ENCODE data around the gene SNX21. TPM values are rescaled to one million over a fixed set of nuclear protein-coding genes. Genes with fewer than 3 reads are reported as not detected.
A peak's percentile ranks its signal among the peaks of the same experiment; 100 is the strongest.
"Not testable (repeated sequence)": the region's sequence is repeated elsewhere in the genome, so short reads cannot be mapped to it uniquely, and the experiment has no call there.

Gene SNX21, protein sequence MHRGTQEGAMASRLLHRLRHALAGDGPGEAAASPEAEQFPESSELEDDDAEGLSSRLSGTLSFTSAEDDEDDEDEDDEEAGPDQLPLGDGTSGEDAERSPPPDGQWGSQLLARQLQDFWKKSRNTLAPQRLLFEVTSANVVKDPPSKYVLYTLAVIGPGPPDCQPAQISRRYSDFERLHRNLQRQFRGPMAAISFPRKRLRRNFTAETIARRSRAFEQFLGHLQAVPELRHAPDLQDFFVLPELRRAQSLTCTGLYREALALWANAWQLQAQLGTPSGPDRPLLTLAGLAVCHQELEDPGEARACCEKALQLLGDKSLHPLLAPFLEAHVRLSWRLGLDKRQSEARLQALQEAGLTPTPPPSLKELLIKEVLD
- 10 to 100 TPM; 54.0 to 78.5 (median 63.5) TPM for total RNA-seq

DNA sequence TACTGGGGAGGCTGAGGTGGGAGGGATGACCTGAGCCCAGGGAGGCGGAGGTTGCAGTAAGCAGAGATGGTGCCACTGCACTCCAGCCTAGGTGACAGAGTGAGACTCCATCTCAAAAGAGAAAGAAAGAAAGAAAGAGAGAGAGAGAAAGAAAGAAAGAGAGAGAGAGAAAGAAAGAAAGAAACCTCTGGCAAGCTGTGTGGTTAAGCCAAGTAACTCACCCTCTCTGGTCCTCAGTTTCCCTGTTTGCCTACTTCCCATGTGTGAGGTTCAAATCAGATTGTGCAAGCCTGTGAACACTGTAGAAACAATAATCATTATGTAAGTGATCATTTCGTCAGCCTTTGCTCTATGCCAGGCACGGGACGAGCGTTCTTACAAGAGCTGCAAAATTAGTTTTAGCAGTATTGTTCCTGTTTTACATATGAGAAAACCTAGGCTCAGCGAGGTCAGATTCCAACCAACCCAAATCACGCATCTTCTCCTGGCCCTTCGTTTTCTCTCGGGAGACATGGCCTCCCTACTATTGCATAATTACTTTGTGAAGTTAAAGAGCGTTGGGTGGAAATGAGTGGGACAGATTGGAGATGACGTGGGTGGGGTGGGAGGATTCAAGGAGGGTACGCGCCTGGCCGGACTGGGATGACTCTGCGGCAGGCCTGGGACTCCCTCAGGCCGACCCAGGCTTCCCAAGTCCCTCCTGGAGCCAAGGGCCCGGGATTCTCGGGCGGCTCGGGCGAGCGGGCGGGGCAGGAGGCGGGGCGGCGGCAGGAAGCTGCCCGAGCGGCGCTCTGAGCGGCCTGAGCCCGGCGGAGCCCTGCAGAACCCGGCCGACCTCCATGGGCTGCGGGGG is at the start of gene SNX21:
TSS of gene SNX21 (plus strand) at position 770 of the 853 bp plus-strand sequence. CDS start 121 bp downstream, outside the sequence.
- TF ChIP-seq EP300 (IDR thresholded peaks at IDR 0.05) (no peak), POLR2AphosphoS5 (IDR thresholded peaks at IDR 0.05) (peak; percentile 71 to 74), POLR2A (IDR thresholded peaks at IDR 0.05; ENCODE audit: low read depth) (peak; percentile 24)
- TF ChIP-seq, protein P1, sequence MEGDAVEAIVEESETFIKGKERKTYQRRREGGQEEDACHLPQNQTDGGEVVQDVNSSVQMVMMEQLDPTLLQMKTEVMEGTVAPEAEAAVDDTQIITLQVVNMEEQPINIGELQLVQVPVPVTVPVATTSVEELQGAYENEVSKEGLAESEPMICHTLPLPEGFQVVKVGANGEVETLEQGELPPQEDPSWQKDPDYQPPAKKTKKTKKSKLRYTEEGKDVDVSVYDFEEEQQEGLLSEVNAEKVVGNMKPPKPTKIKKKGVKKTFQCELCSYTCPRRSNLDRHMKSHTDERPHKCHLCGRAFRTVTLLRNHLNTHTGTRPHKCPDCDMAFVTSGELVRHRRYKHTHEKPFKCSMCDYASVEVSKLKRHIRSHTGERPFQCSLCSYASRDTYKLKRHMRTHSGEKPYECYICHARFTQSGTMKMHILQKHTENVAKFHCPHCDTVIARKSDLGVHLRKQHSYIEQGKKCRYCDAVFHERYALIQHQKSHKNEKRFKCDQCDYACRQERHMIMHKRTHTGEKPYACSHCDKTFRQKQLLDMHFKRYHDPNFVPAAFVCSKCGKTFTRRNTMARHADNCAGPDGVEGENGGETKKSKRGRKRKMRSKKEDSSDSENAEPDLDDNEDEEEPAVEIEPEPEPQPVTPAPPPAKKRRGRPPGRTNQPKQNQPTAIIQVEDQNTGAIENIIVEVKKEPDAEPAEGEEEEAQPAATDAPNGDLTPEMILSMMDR (IDR thresholded peaks at IDR 0.05) = no peak
- DNase-seq (ENCODE audit: extremely low spot score) = peak; percentile 97
- peaks cover 35 to 59% (median 50%) of the 10 kb centered on the region in 4 donors for H3K4me1 ChIP-seq
- peaks cover 0 to 2% (median 0%) of the 10 kb centered on the region in 4 donors for H3K9me3 ChIP-seq
- H3K27me3 ChIP-seq = no peaks in the 10 kb centered on the region
- intact Hi-C loops (cut with DNase I) = no loop called here
- peak within 1 kb of the TSS; percentile 73 to 95 (median 80) for H3K4me3 ChIP-seq
- 6% methylated on average over 16 of the region's 35 CpGs for WGBS
- peaks cover 0 to 17% (median 8%) of the 10 kb centered on the region in 4 donors for H3K36me3 ChIP-seq
- H3K27ac ChIP-seq (replicated peaks in 1 of 4) = peak within 1 kb of the TSS; percentile 96 to 100 (median 97)

DNA sequence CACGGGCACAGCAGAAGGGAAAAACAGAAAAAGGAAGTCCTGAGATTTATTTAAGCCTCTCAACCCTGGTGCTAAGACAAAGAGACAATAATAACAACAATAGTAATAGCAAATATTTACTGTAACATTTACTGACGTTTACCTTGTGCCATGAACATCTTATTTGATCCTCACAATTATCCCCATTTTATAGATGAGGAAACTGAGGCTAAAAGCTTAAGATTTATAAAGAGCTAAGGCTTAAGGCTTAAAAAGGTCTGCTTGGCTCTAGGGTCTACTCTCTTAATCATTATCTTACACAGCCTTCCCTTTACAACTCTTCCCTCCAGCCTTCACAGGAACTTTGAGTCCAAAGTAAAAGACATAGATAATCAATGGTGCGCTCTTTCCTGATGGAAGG is 45.2 kb upstream of the SNX21 start:
- WGBS = 72% methylated on average over 3 of the region's 3 CpGs
- no peak for DNase-seq (ENCODE audit: extremely low spot score)
- H3K4me1 ChIP-seq = peaks cover 12 to 31% (median 25%) of the 10 kb centered on the region in 4 donors
- H3K27ac ChIP-seq (replicated peaks in 1 of 4) = no peak overlapping the region
- intact Hi-C loops (cut with DNase I) = no loop called here
- no peak for TF ChIP-seq EP300 (IDR thresholded peaks at IDR 0.05)
- H3K9me3 ChIP-seq = no peaks in the 10 kb centered on the region
- H3K36me3 ChIP-seq = peaks cover 0 to 1% (median 0%) of the 10 kb centered on the region in 4 donors
- no peaks in the 10 kb centered on the region for H3K27me3 ChIP-seq
- no peak overlapping the region for H3K4me3 ChIP-seq

DNA sequence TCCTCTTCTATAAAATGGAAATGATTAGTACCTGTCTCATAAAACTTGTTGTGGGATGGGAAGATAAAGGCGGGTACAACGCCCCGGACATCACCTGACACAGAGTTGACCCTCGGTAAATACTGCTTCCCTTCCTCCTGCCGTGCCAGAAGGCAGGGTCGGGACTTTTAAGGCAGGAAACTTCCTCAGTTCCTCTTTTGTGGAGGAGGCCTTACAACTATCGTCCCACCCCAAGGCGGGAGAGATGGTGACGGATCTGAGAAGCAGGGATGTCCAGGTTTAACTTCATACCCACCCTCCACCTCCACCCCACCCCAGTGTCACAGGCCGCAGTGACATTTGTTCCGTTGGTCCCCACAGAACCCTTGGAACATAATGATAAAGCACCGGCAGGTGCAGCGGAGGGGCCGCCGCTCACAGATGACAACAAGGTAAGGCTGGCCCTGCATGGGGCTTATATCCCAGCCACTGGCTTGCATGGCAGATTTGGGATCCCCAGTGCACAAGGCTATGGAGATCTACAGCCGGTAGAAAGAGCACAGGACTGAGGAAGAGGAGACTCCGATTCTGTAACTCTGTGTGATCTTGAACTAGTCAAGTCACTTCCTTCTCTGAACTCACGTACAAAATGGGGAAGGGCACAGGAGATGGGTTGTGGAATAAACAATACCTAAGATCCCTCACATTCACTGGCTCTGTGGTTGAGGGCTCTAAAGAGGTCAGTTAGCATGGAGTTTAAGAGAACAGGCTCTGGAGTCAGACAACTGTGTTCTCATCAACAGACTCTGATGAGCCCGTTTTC is 41.1 kb upstream of the SNX21 start:
- Histone ChIP-seq H3K9me3 (no peaks in the 10 kb centered on the region), H3K4me1 (peaks cover 13 to 22% (median 21%) of the 10 kb centered on the region in 4 donors), H3K27ac (replicated peaks in 1 of 4) (peak overlapping the region; percentile 93 to 96 (median 94)), H3K36me3 (peaks cover 33 to 39% (median 34%) of the 10 kb centered on the region in 4 donors), H3K4me3 (peak overlapping the region; percentile 96 to 98 (median 98)), H3K27me3 (no peaks in the 10 kb centered on the region)
- intact Hi-C loops (cut with DNase I) = loop anchor here (10.0 kb wide), 1 partner anchor 142 kb away; the partner anchor contains the start of gene PCIF1
- no peak for DNase-seq (ENCODE audit: extremely low spot score)
- 30% methylated on average over 18 of the region's 19 CpGs for WGBS
- TF ChIP-seq, protein P1 (IDR thresholded peaks at IDR 0.05) = no peak
- TF ChIP-seq POLR2A (IDR thresholded peaks at IDR 0.05; ENCODE audit: low read depth) (no peak), POLR2AphosphoS5 (IDR thresholded peaks at IDR 0.05) (no peak), EP300 (IDR thresholded peaks at IDR 0.05) (no peak)

DNA sequence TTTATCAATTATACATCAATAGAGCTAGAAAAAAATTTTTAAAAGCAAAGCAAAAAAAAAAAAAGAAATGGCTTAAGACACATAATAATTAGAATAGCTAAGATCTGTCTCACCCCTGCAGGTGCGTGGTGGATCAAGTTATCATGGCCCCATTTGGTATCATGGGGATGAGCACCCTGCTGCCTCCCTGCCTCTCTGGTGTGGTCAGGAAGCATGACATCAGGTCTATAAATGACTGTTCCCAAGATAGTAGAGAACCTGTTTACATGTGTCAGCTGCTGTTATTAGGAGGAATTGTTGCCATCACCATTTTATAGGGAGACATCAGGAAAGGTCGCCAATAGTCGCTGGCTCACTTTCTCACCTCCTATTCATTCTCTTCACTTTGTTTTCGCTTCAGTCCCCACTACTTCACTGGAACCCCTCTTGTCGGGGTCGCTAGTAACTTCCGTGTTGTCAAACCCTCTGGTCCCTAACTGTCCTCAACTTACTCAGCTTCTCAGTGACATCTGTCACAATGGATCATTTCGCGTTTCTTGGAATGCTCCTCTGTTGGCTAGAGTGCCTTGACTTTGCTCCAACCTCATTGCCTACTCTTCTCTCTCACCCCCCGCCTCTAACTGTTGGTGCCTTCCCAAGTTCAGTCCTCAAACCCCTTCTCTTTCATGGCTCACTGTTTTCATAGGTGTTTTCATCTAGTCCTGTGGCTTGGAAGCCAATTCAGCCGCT is 37.1 kb upstream of the SNX21 start:
- no peak overlapping the region for H3K27ac ChIP-seq (replicated peaks in 1 of 4)
- intact Hi-C loops (cut with DNase I) = loop anchor here (10.0 kb wide), 1 partner anchor 138 kb away; the partner anchor contains the start of gene PCIF1
- H3K36me3 ChIP-seq = peaks cover 34 to 47% (median 43%) of the 10 kb centered on the region in 4 donors
- no peaks in the 10 kb centered on the region for H3K9me3 ChIP-seq
- H3K4me1 ChIP-seq = peaks cover 13 to 28% (median 25%) of the 10 kb centered on the region in 4 donors
- no peaks in the 10 kb centered on the region for H3K27me3 ChIP-seq
- TF ChIP-seq POLR2A (IDR thresholded peaks at IDR 0.05; ENCODE audit: low read depth) (no peak), POLR2AphosphoS5 (IDR thresholded peaks at IDR 0.05) (no peak), EP300 (IDR thresholded peaks at IDR 0.05) (no peak)
- TF ChIP-seq, protein P1 (IDR thresholded peaks at IDR 0.05) = no peak
- no peak overlapping the region for H3K4me3 ChIP-seq
- WGBS = 95% methylated on average over 11 of the region's 11 CpGs
- no peak for DNase-seq (ENCODE audit: extremely low spot score)

DNA sequence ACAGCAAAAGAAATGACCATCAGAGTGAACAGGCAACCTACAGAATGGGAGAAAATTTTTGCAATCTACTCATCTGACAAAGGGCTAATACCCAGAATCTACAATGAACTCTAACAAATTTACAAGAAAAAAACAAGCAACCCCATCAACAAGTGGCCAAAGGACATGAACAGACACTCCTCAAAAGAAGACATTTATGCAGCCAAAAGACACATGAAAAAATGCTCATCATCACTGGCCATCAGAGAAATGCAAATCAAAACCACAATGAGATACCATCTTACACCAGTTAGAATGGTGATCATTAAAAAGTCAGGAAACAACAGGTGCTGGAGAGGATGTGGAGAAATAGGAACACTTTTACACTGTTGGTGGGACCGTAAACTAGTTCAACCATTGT is 36.1 kb upstream of the SNX21 start:
- DNase-seq (ENCODE audit: extremely low spot score); H3K27me3 ChIP-seq; H3K9me3 ChIP-seq; H3K27ac ChIP-seq (replicated peaks in 1 of 4); H3K4me3 ChIP-seq: not testable (repeated sequence)
- Histone ChIP-seq H3K4me1 (peaks cover 9 to 23% (median 20%) of the 10 kb centered on the region in 4 donors), H3K36me3 (peaks cover 43 to 57% (median 53%) of the 10 kb centered on the region in 4 donors)
- WGBS = no CpG with 5 or more reads among the region's 1 CpG
- intact Hi-C loops (cut with DNase I) = loop anchor here (10.0 kb wide), 1 partner anchor 137 kb away; the partner anchor contains the start of gene PCIF1

DNA sequence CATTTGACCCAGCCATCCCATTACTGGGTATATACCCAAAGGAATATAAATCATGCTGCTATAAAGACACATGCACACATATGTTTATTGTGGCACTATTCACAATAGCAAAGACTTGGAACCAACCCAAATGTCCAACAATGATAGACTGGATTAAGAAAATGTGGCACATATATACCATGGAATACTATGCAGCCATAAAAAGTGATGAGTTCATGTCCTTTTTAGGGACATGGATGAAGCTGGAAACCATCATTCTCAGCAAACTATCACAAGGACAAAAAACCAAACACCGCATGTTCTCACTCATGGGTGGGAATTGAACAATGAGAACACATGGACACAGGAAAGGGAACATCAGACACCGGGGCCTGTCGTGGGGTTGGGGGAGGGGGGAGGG is 35.6 kb upstream of the SNX21 start:
- not testable (repeated sequence) for H3K4me3 ChIP-seq; H3K27me3 ChIP-seq; H3K27ac ChIP-seq (replicated peaks in 1 of 4); DNase-seq (ENCODE audit: extremely low spot score); H3K9me3 ChIP-seq
- Histone ChIP-seq H3K36me3 (peaks cover 47 to 62% (median 58%) of the 10 kb centered on the region in 4 donors), H3K4me1 (peaks cover 5 to 19% (median 16%) of the 10 kb centered on the region in 4 donors)
- 89% methylated on average over 3 of the region's 3 CpGs for WGBS
- intact Hi-C loops (cut with DNase I) = loop anchor here (10.0 kb wide), 1 partner anchor 137 kb away; the partner anchor contains the start of gene PCIF1
